COLO668 (cell line): Measurements from ENCODE around the gene INPP5A.

Experiments used
- DNase-seq: peaks from one replicate; lab custom pipeline; 2025; ENCODE audit not compliant: unreplicated experiment; lab: John Stamatoyannopoulos, UW

Gene INPP5A

GRCh38 chr10:132655735-132656134 lies 118.1 kb downstream of the INPP5A start:
- no peak for DNase-seq

GRCh38 chr10:132656283-132657126 lies 118.9 kb downstream of the INPP5A start:
- DNase-seq, result no peak

GRCh38 chr10:132657127-132657706 lies 119.6 kb downstream of the INPP5A start:
- no peak for DNase-seq

- DNase-seq, result no peak
Observed at GRCh38 chr10:132657748-132658147, 120.2 kb downstream of the INPP5A start.

GRCh38 chr10:132658546-132659205 lies 121.1 kb downstream of the INPP5A start:
- DNase-seq, result no peak

- DNase-seq, result no peak
Observed at GRCh38 chr10:132659206-132660091, 121.9 kb downstream of the INPP5A start.

GRCh38 chr10:132660385-132660784 lies 122.8 kb downstream of the INPP5A start:
- no peak for DNase-seq

- DNase-seq, result no peak
Observed at GRCh38 chr10:132662186-132662920, 124.8 kb downstream of the INPP5A start.

- no peak for DNase-seq
Observed at GRCh38 chr10:132663666-132664365, 126.2 kb downstream of the INPP5A start.

GRCh38 chr10:132664407-132664806 lies 126.8 kb downstream of the INPP5A start:
- DNase-seq, result no peak

GRCh38 chr10:132664883-132665282 lies 127.3 kb downstream of the INPP5A start:
- no peak for DNase-seq

GRCh38 chr10:132665946-132666704 lies 128.5 kb downstream of the INPP5A start:
- DNase-seq, result no peak

GRCh38 chr10:132666705-132667341 lies 129.2 kb downstream of the INPP5A start:
- DNase-seq, result no peak

GRCh38 chr10:132667342-132668047 lies 129.9 kb downstream of the INPP5A start:
- no peak for DNase-seq

- no peak for DNase-seq
Observed at GRCh38 chr10:132668048-132668394, 130.4 kb downstream of the INPP5A start.

GRCh38 chr10:132669208-132669861 lies 131.7 kb downstream of the INPP5A start:
- DNase-seq, result no peak

GRCh38 chr10:132670546-132671227 lies 133.1 kb downstream of the INPP5A start:
- DNase-seq, result no peak
